H1 (cell line): ENCODE data around the gene MGST2. TPM values are rescaled to one million over a fixed set of nuclear protein-coding genes. Genes with fewer than 3 reads are reported as not detected.

Experiments
- CTCF ChIA-PET: fragments of 300-600 bp; sonication (Branson Sonifier 250); formaldehyde crosslinking; loops from one replicate; lab custom pipeline; 2021; ENCODE audit not compliant: partially characterized antibody; lab: Charles Lee
- POLR2A ChIA-PET: fragments of 300-600 bp; sonication (Branson Sonifier 250); formaldehyde crosslinking; loops from one replicate; lab custom pipeline; 2021; ENCODE audit warnings: inconsistent platforms; ENCODE audit not compliant: partially characterized antibody; lab: Charles Lee
- DNase-seq, 2 experiments: peaks; one replicate each; pipeline versions ENCODE4 v3.0.0 to v3.0.0-alpha.2; 2010 to 2022; ENCODE audit warnings: low spot score in 2 of 2, low read depth in 1 of 2, mixed read lengths in 1 of 2
- FAIRE-seq: peaks from 2 replicates; lab custom pipeline; 2011; peaks lifted over from hg19 to GRCh38; lab: Jason Lieb, UNC
- H2AFZ ChIP-seq: 2 replicates; pipeline ENCODE4 v1.8.1; 2012; ENCODE audit warnings: low read length, inconsistent platforms
- H2AK5ac ChIP-seq: 2 replicates; pipeline ENCODE4 v1.6.1; 2013; ENCODE audit warnings: low read depth, low read length
- H2BK120ac ChIP-seq: replicated peaks from 2 replicates; pipeline ENCODE3; 2013; ENCODE audit warnings: low read depth, low read length, inconsistent platforms
- H2BK12ac ChIP-seq: 2 replicates; pipeline ENCODE4 v1.6.1; 2013; ENCODE audit warnings: low read depth, low read length
- H2BK15ac ChIP-seq: 2 replicates; pipeline ENCODE4 v1.6.1; 2013; ENCODE audit warnings: low read length
- H2BK20ac ChIP-seq: 2 replicates; pipeline ENCODE4 v1.6.1; 2013; ENCODE audit warnings: low read length
- H2BK5ac ChIP-seq: 2 replicates; pipeline ENCODE4 v1.6.1; 2013; ENCODE audit warnings: low read depth, low read length
- H3K14ac ChIP-seq: 2 replicates; pipeline ENCODE4 v1.6.1; 2013; ENCODE audit warnings: inconsistent platforms; ENCODE audit not compliant: insufficient read length
- H3K18ac ChIP-seq: 2 replicates; pipeline ENCODE4 v1.6.1; 2013; ENCODE audit warnings: low read length; ENCODE audit errors: extremely low read depth
- H3K23ac ChIP-seq: 2 replicates; pipeline ENCODE4 v1.6.1; 2013; ENCODE audit warnings: inconsistent platforms; ENCODE audit not compliant: insufficient read length
- H3K23me2 ChIP-seq: 2 replicates; pipeline ENCODE4 v1.6.1; 2013; ENCODE audit warnings: low read depth, low read length
- H3K27ac ChIP-seq: 2 replicates; pipeline ENCODE4 v1.6.1; 2011; ENCODE audit warnings: low read depth, low read length, inconsistent platforms
- H3K27me3 ChIP-seq, 4 experiments: replicated peaks in 1 of 4; 1 replicate in 1 of 4; 2 replicates in 3 of 4; pipeline versions ENCODE4 v1.6.1 to v1.8.1; 2011 to 2013; ENCODE audit warnings: low read length in 3 of 4, mild to moderate bottlenecking in 3 of 4, inconsistent platforms in 2 of 4, mixed read lengths in 2 of 4, moderate library complexity in 1 of 4; ENCODE audit not compliant: control insufficient read depth in 3 of 4, insufficient read depth in 3 of 4; ENCODE audit errors: extremely low read depth in 1 of 4
- H3K36me3 ChIP-seq, 4 experiments: 2 replicates each; pipeline versions ENCODE4 v1.6.1 to v1.8.1; 2011 to 2013; ENCODE audit warnings: mild to moderate bottlenecking in 4 of 4, low read length in 3 of 4, moderate library complexity in 2 of 4, control low read depth in 1 of 4, inconsistent platforms in 1 of 4; ENCODE audit not compliant: insufficient read depth in 4 of 4, control insufficient read depth in 2 of 4
- H3K4ac ChIP-seq: replicated peaks from 2 replicates; pipeline ENCODE3; 2013; ENCODE audit warnings: low read length, low read depth, mixed read lengths, inconsistent platforms; ENCODE audit not compliant: insufficient read length
- H3K4me1 ChIP-seq, 4 experiments: replicated peaks in 1 of 4; 1 replicate in 1 of 4; 2 replicates in 3 of 4; pipeline versions ENCODE4 v1.6.1 to v1.8.1; 2011 to 2013; ENCODE audit warnings: low read length in 3 of 4, inconsistent platforms in 2 of 4, mixed read lengths in 1 of 4; ENCODE audit not compliant: insufficient read depth in 4 of 4, control insufficient read depth in 3 of 4
- H3K4me2 ChIP-seq, 2 experiments: 2 replicates each; pipeline versions ENCODE4 v1.6.1 to v1.8.1; 2011 to 2013; ENCODE audit warnings: low read depth in 2 of 2, low read length in 2 of 2, control low read depth in 1 of 2, inconsistent platforms in 1 of 2, mild to moderate bottlenecking in 1 of 2; ENCODE audit not compliant: insufficient read depth in 1 of 2
- H3K4me3 ChIP-seq, 4 experiments: fragments of 200-600, 300-600 bp in 1 of 4; sonication (generic), shearing (Covaris generic), sonication (Bioruptor Twin) in 1 of 4; 2 replicates each; pipeline versions ENCODE4 v1.5.1 to v1.8.1; 2011 to 2016; ENCODE audit warnings: low read length in 4 of 4, low read depth in 3 of 4, control low read depth in 2 of 4, inconsistent platforms in 2 of 4, mild to moderate bottlenecking in 2 of 4, mixed read lengths in 1 of 4, moderate library complexity in 1 of 4; ENCODE audit not compliant: insufficient read depth in 2 of 4; ENCODE audit errors: extremely low read depth in 1 of 4
- H3K56ac ChIP-seq: replicated peaks from 2 replicates; pipeline ENCODE3; 2013; ENCODE audit warnings: low read depth, mild to moderate bottlenecking, mixed read lengths, low read length, inconsistent platforms; ENCODE audit not compliant: insufficient read length
- H3K79me1 ChIP-seq: 2 replicates; pipeline ENCODE4 v1.6.1; 2013; ENCODE audit warnings: low read depth, low read length, control low read depth
- H3K79me2 ChIP-seq, 2 experiments: 2 replicates each; pipeline versions ENCODE4 v1.6.1 to v1.8.1; 2012 to 2013; ENCODE audit warnings: low read length in 2 of 2, mild to moderate bottlenecking in 2 of 2, inconsistent platforms in 1 of 2; ENCODE audit not compliant: insufficient read depth in 2 of 2, control insufficient read depth in 1 of 2
- H3K9ac ChIP-seq, 4 experiments: replicated peaks in 1 of 4; 1 replicate in 1 of 4; 2 replicates in 3 of 4; pipeline versions ENCODE4 v1.6.1 to v1.8.1; 2011 to 2013; ENCODE audit warnings: low read depth in 3 of 4, low read length in 3 of 4, control low read depth in 2 of 4, mild to moderate bottlenecking in 2 of 4, moderate library complexity in 2 of 4, inconsistent platforms in 1 of 4; ENCODE audit errors: extremely low read depth in 1 of 4
- H3K9me3 ChIP-seq, 2 experiments: 2 replicates each; pipeline versions ENCODE4 v1.6.1 to v1.8.1; 2012 to 2013; ENCODE audit warnings: mild to moderate bottlenecking in 2 of 2, moderate library complexity in 2 of 2, control low read depth in 1 of 2, inconsistent platforms in 1 of 2, low read depth in 1 of 2, low read length in 1 of 2, mixed read lengths in 1 of 2; ENCODE audit not compliant: insufficient read depth in 2 of 2
- H4K20me1 ChIP-seq, 2 experiments: replicated peaks in 1 of 2; 2 replicates each; pipeline versions ENCODE3 to v1.8.1; 2011 to 2013; ENCODE audit warnings: inconsistent platforms in 2 of 2, low read length in 2 of 2, mild to moderate bottlenecking in 1 of 2; ENCODE audit not compliant: insufficient read depth in 2 of 2, control insufficient read depth in 1 of 2
- H4K5ac ChIP-seq: 2 replicates; pipeline ENCODE4 v1.6.1; 2013; ENCODE audit warnings: low read length, low read depth, mixed read lengths, inconsistent platforms; ENCODE audit not compliant: insufficient read length
- H4K8ac ChIP-seq: 2 replicates; pipeline ENCODE4 v1.8.0; 2013; ENCODE audit warnings: mild to moderate bottlenecking, moderate library complexity, low read length, inconsistent platforms; ENCODE audit not compliant: insufficient read depth; ENCODE audit errors: extremely low read depth
- H4K91ac ChIP-seq: replicated peaks from 2 replicates; pipeline ENCODE3; 2013; ENCODE audit warnings: low read length, mixed read lengths, inconsistent platforms; ENCODE audit not compliant: insufficient read length
- ASH2L ChIP-seq: fragments of 200-600, 300-600 bp; sonication (generic); IDR thresholded peaks from one replicate; pipeline ENCODE4 v1.7.1; 2017; ENCODE audit warnings: low read length
- HDAC6 ChIP-seq: IDR thresholded peaks from one replicate; pipeline ENCODE4 v1.7.1; 2012; ENCODE audit warnings: low read depth, mild to moderate bottlenecking, inconsistent platforms, low read length, moderate library complexity
- KDM4A ChIP-seq: IDR thresholded peaks from one replicate; pipeline ENCODE4 v1.7.1; 2012; ENCODE audit warnings: low read depth, mild to moderate bottlenecking, moderate library complexity, low read length, inconsistent platforms; ENCODE audit not compliant: severe bottlenecking
- NRF1 ChIP-seq: IDR thresholded peaks from 2 replicates; pipeline ENCODE4 v1.6.1; 2011; ENCODE audit warnings: mild to moderate bottlenecking, low read depth, low read length, improper control_type of control experiment
- RAD21 ChIP-seq, 2 experiments: IDR thresholded peaks in 1 of 2; conservative IDR thresholded peaks in 1 of 2; 2 replicates each; pipeline ENCODE4 v1.6.1; 2011; ENCODE audit warnings: low read depth in 2 of 2, low read length in 2 of 2, improper control_type of control experiment in 1 of 2, inconsistent platforms in 1 of 2, mild to moderate bottlenecking in 1 of 2, moderate library complexity in 1 of 2
- RBBP5 ChIP-seq: IDR thresholded peaks from 2 replicates; pipeline ENCODE4 v1.7.1; 2012; ENCODE audit warnings: low read depth, mild to moderate bottlenecking, inconsistent platforms, low read length, moderate library complexity, borderline replicate concordance
- SAP30 ChIP-seq: fragments of 300-600 bp; sonication (generic); IDR thresholded peaks from 2 replicates; pipeline ENCODE4 v1.7.1; 2012; ENCODE audit warnings: low read length, moderate library complexity, mild to moderate bottlenecking, inconsistent platforms; ENCODE audit not compliant: insufficient read depth, insufficient replicate concordance
- SUZ12 ChIP-seq: fragments of 200-600 bp; sonication (generic); IDR thresholded peaks from 2 replicates; pipeline ENCODE4 v1.6.1; 2012; ENCODE audit warnings: mild to moderate bottlenecking, inconsistent platforms, low read length, moderate library complexity, mixed read lengths
- TEAD4 ChIP-seq: IDR thresholded peaks from 2 replicates; pipeline ENCODE4 v1.6.1; 2012; ENCODE audit warnings: low read depth, low read length, inconsistent platforms, mixed read lengths
- WGBS, 2 experiments: shearing (Covaris generic) in 1 of 2; methylation state at CpG; one replicate each; pipeline versions ENCODE4 v1.1.6 to v1.1.7; 2013 to 2015; ENCODE audit warnings: low lambda C conversion rate in 2 of 2, mixed read lengths in 2 of 2, inconsistent platforms in 1 of 2, low coverage in 1 of 2, missing lambda C conversion rate in 1 of 2; ENCODE audit not compliant: insufficient replicate concordance in 2 of 2, insufficient coverage in 1 of 2, insufficient read length in 1 of 2; ENCODE audit errors: extremely low coverage in 1 of 2, missing lambda C conversion rate in 1 of 2; 5-methylcytosine and 5-hydroxymethylcytosine counted together
- polyA plus RNA-seq, 7 experiments: library from polyadenylated mRNA; depleted of rRNA in 3 of 7; stranded (reverse) in 5 of 7; unstranded in 2 of 7; fragments of >200 nt in 5 of 7; fragments of 200-250 nt in 2 of 7; gene quantifications; 1 replicate in 5 of 7; 2 replicates in 1 of 7; 4 replicates in 1 of 7; pipeline versions ENCODE4 v1.2.1 to v1.2.3, GENCODE V29; 2011 to 2013; ENCODE audit warnings: missing spikeins in 2 of 7, mixed read lengths in 2 of 7
- total RNA-seq: library from RNA; stranded (reverse); fragmentation: NEBNext Ultra II Directional; extraction: Animal tissue kit (Norgen Biotek cat#: 25700); gene quantifications from 2 replicates; pipeline ENCODE4 v1.2.1, GENCODE V29; 2021
- TF ChIP-seq, protein P1 (sequence below), 3 experiments: IDR thresholded peaks; 1 replicate in 2 of 3; 2 replicates in 1 of 3; pipeline versions ENCODE4 v1.5.1 to v1.6.1; 2011; ENCODE audit warnings: low read length in 3 of 3, mild to moderate bottlenecking in 3 of 3, inconsistent platforms in 2 of 3, low read depth in 1 of 3, moderate library complexity in 1 of 3; ENCODE audit not compliant: insufficient read depth in 1 of 3; ENCODE audit errors: control extremely low read depth in 1 of 3

The MGST2 gene
- total and polyA plus RNA-seq, 2 of the 8 experiments (the other 6 are each of a cell fraction or from before 2014, with no cell fraction given) = 8.0 to 13.6 TPM

- no peaks in the 10 kb centered on the region for H3K36me3 ChIP-seq
- H4K5ac ChIP-seq = no peak overlapping the region
- peaks cover 1 to 2% of the 10 kb centered on the region in 2 experiments; a peak in 2 of 4 replicates for H3K9me3 ChIP-seq
- POLR2A ChIA-PET = interaction anchor here (0.9 to 1.3 kb wide), 4 partner anchors 8 to 30 kb away, joined by 3 to 5 read pairs (median 4); no protein-coding TSS in a partner anchor
- no peak overlapping the region for H2BK120ac ChIP-seq
- H3K9ac ChIP-seq = no peak overlapping the region
- H3K79me2 ChIP-seq = no peaks in the 10 kb centered on the region
- H2BK5ac ChIP-seq = no peak overlapping the region
- WGBS, 2 experiments = 32% methylated on average over 11 of the region's 11 CpGs; no CpG with 5 or more reads in 1 of the 2 experiments
- H4K20me1 ChIP-seq = no peaks in the 10 kb centered on the region
- peaks cover 0 to 5% (median under 1%) of the 10 kb centered on the region in 4 experiments; a peak in 3 of 7 replicates for H3K4me1 ChIP-seq
- H2AFZ ChIP-seq = no peak overlapping the region
- no peak overlapping the region for H3K18ac ChIP-seq
- peak overlapping the region in 2 of 4 experiments; percentile 23 to 45; a peak in 3 of 8 replicates for H3K4me3 ChIP-seq
- no peak overlapping the region for H3K56ac ChIP-seq
- H2BK12ac ChIP-seq = no peak overlapping the region
- H3K27me3 ChIP-seq = peaks cover 4 to 27% (median 15%) of the 10 kb centered on the region in 4 experiments
- FAIRE-seq = no peak
- no peak overlapping the region for H2BK15ac ChIP-seq
- peak in 1 of 2 experiments; percentile 63 for DNase-seq
- H4K91ac ChIP-seq = no peak overlapping the region
- H2BK20ac ChIP-seq = no peak overlapping the region
- CTCF ChIA-PET = interaction anchor here (0.7 to 5.1 kb wide), 18 partner anchors 8 to 139 kb away, joined by 3 to 61 read pairs (median 4); partner anchors contain the start of gene MGST2
- H3K14ac ChIP-seq = no peak overlapping the region
- H3K4ac ChIP-seq = no peak overlapping the region
- H3K27ac ChIP-seq = no peak overlapping the region
- no peaks in the 10 kb centered on the region for H3K23me2 ChIP-seq
- no peak overlapping the region for H2AK5ac ChIP-seq
- no peak overlapping the region for H3K23ac ChIP-seq
- H3K4me2 ChIP-seq = peak overlapping the region; percentile 49 to 67
- H3K79me1 ChIP-seq = no peaks in the 10 kb centered on the region
- no peak overlapping the region for H4K8ac ChIP-seq
- TF ChIP-seq HDAC6 (no peak), RAD21 (IDR thresholded peaks at IDR 0.05 in 1 of 2, conservative IDR thresholded peaks at IDR 0.05 in 1 of 2; ENCODE audit: low read depth in 2 of 2, low read length in 2 of 2) (peak; percentile 83), ASH2L (peak; percentile 51), NRF1 (no peak), RBBP5 (no peak), SUZ12 (no peak), SAP30 (no peak), TEAD4 (0 out of 2 replicates have a peak, but pooled peaks have one; percentile 17), KDM4A (no peak)
- TF ChIP-seq, protein P1, sequence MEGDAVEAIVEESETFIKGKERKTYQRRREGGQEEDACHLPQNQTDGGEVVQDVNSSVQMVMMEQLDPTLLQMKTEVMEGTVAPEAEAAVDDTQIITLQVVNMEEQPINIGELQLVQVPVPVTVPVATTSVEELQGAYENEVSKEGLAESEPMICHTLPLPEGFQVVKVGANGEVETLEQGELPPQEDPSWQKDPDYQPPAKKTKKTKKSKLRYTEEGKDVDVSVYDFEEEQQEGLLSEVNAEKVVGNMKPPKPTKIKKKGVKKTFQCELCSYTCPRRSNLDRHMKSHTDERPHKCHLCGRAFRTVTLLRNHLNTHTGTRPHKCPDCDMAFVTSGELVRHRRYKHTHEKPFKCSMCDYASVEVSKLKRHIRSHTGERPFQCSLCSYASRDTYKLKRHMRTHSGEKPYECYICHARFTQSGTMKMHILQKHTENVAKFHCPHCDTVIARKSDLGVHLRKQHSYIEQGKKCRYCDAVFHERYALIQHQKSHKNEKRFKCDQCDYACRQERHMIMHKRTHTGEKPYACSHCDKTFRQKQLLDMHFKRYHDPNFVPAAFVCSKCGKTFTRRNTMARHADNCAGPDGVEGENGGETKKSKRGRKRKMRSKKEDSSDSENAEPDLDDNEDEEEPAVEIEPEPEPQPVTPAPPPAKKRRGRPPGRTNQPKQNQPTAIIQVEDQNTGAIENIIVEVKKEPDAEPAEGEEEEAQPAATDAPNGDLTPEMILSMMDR (IDR thresholded peaks at IDR 0.05; ENCODE audit: control extremely low read depth in 1 of 3, insufficient read depth in 1 of 3, low read depth in 1 of 3, low read length in 3 of 3) = peak; percentile 40 to 68 (median 62)
Observed at GRCh38 chr4:139633661-139634060, 32.0 kb upstream of the MGST2 start.
